DMS153 (cell line): Measurements from ENCODE around the gene PPP4R4.

Source experiments
- DNase-seq: peaks from one replicate; lab custom pipeline; 2025; lab: John Stamatoyannopoulos, UW

The PPP4R4 gene

GRCh38 chr14:94306047-94306978 lies 132.2 kb downstream of the PPP4R4 start:
- no peak for DNase-seq

- DNase-seq, result no peak
Measured at GRCh38 chr14:94307410-94307992, 133.4 kb downstream of the PPP4R4 start.

GRCh38 chr14:94309721-94310120 lies 135.6 kb downstream of the PPP4R4 start:
- no peak for DNase-seq

- DNase-seq, result no peak
Measured at GRCh38 chr14:94310248-94310647, 136.1 kb downstream of the PPP4R4 start.

- no peak for DNase-seq
Measured at GRCh38 chr14:94312481-94313246, 138.5 kb downstream of the PPP4R4 start.

GRCh38 chr14:94313991-94314655 lies 140.0 kb downstream of the PPP4R4 start:
- DNase-seq, result no peak

- DNase-seq, result no peak
Measured at GRCh38 chr14:94314890-94315289, 140.8 kb downstream of the PPP4R4 start.

GRCh38 chr14:94316692-94317091 lies 142.6 kb downstream of the PPP4R4 start:
- DNase-seq, result no peak

GRCh38 chr14:94317259-94317658 lies 143.1 kb downstream of the PPP4R4 start:
- no peak for DNase-seq

- peak; percentile 81 for DNase-seq
Measured at GRCh38 chr14:94320243-94320642, 146.1 kb downstream of the PPP4R4 start.

- DNase-seq, result no peak
Measured at GRCh38 chr14:94321421-94322271, 147.5 kb downstream of the PPP4R4 start.

- DNase-seq, result no peak
Measured at GRCh38 chr14:94322648-94323570, 148.8 kb downstream of the PPP4R4 start, which contains the start of gene SERPINA6. TSS of gene SERPINA6 (minus strand) at chr14:94323336. CDS start at chr14:94314648, 8,688 bp downstream.

GRCh38 chr14:94328196-94328595 lies 154.1 kb downstream of the PPP4R4 start:
- DNase-seq, result no peak
